H1 (cell line): ENCODE results near the gene MYO1A. TPM values are rescaled to one million over a fixed set of nuclear protein-coding genes. Genes with fewer than 3 reads are reported as not detected.

ENCODE experiments used
- ASH2L ChIP-seq: fragments of 200-600, 300-600 bp; sonication (generic); IDR thresholded peaks from one replicate; pipeline ENCODE4 v1.7.1; 2017; ENCODE audit warnings: low read length
- BACH1 ChIP-seq: IDR thresholded peaks from 2 replicates; pipeline ENCODE4 v1.6.1; 2012; ENCODE audit warnings: low read length, improper control_type of control experiment
- BRCA1 ChIP-seq: IDR thresholded peaks from 2 replicates; pipeline ENCODE4 v1.6.1; 2012; ENCODE audit warnings: low read depth, low read length, improper control_type of control experiment
- CBX8 ChIP-seq: fragments of 300-800, 300-1000 bp; sonication (generic); IDR thresholded peaks from 2 replicates; pipeline ENCODE4 v1.7.1; 2016; ENCODE audit warnings: low read depth, low read length, borderline replicate concordance
- EGR1 ChIP-seq: IDR thresholded peaks from 2 replicates; pipeline ENCODE4 v1.6.1; 2011; ENCODE audit warnings: low read depth, low read length, borderline replicate concordance
- PHF8 ChIP-seq: fragments of 200-600 bp; sonication (generic); conservative IDR thresholded peaks from 2 replicates; pipeline ENCODE4 v1.7.1; 2012; ENCODE audit warnings: low read depth, mild to moderate bottlenecking, inconsistent platforms, low read length, moderate library complexity
- RFX5 ChIP-seq: IDR thresholded peaks from 2 replicates; pipeline ENCODE4 v1.6.1; 2011; ENCODE audit warnings: low read depth, low read length, improper control_type of control experiment, borderline replicate concordance
- RNF2 ChIP-seq: fragments of 200-900, 300-1000 bp; sonication (generic); IDR thresholded peaks from 2 replicates; pipeline ENCODE4 v1.7.1; 2016; ENCODE audit warnings: borderline replicate concordance, low read depth, mild to moderate bottlenecking, antibody characterized with exemption, low read length; ENCODE audit not compliant: poor library complexity, severe bottlenecking; ENCODE audit errors: missing control alignments
- SIN3A ChIP-seq, 2 experiments: IDR thresholded peaks in 1 of 2; conservative IDR thresholded peaks in 1 of 2; 2 replicates each; pipeline ENCODE4 v1.6.1; 2011 to 2012; ENCODE audit warnings: low read length in 2 of 2, improper control_type of control experiment in 1 of 2, low read depth in 1 of 2, mild to moderate bottlenecking in 1 of 2
- TAF7 ChIP-seq: optimal IDR thresholded peaks from 2 replicates; pipeline ENCODE3; 2011; ENCODE audit warnings: low read depth, mild to moderate bottlenecking, inconsistent platforms, low read length, moderate library complexity, borderline replicate concordance
- TCF12 ChIP-seq: IDR thresholded peaks from 2 replicates; pipeline ENCODE4 v1.6.1; 2011; ENCODE audit warnings: low read depth, mild to moderate bottlenecking, low read length
- polyA plus RNA-seq, 7 experiments: library from polyadenylated mRNA; depleted of rRNA in 3 of 7; stranded (reverse) in 5 of 7; unstranded in 2 of 7; fragments of >200 nt in 5 of 7; fragments of 200-250 nt in 2 of 7; gene quantifications; 1 replicate in 5 of 7; 2 replicates in 1 of 7; 4 replicates in 1 of 7; pipeline versions ENCODE4 v1.2.1 to v1.2.3, GENCODE V29; 2011 to 2013; ENCODE audit warnings: missing spikeins in 2 of 7, mixed read lengths in 2 of 7
- total RNA-seq: library from RNA; stranded (reverse); fragmentation: NEBNext Ultra II Directional; extraction: Animal tissue kit (Norgen Biotek cat#: 25700); gene quantifications from 2 replicates; pipeline ENCODE4 v1.2.1, GENCODE V29; 2021
- TF ChIP-seq, protein P1 (sequence below): IDR thresholded peaks from 2 replicates; pipeline ENCODE4 v1.6.1; 2012; ENCODE audit warnings: low read length, inconsistent platforms

MYO1A gene
- total and polyA plus RNA-seq, 2 of the 8 experiments (the other 6 are each of a cell fraction or from before 2014, with no cell fraction given): 0.54 to 0.77 TPM

GRCh38 chr12:57006809-57007475 lies 43.0 kb downstream of the MYO1A start (continued):
- no peak for TF ChIP-seq RFX5
- TF ChIP-seq RNF2: no peak
- no peak for TF ChIP-seq TCF12
- TF ChIP-seq SIN3A (conservative IDR thresholded peaks at IDR 0.05 in 1 of 2, IDR thresholded peaks at IDR 0.05 in 1 of 2; ENCODE audit: low read depth in 1 of 2, low read length in 2 of 2): no peak
- no peak for TF ChIP-seq ASH2L
- TF ChIP-seq TAF7: no peak
- TF ChIP-seq PHF8: no peak
- no peak for TF ChIP-seq BACH1
- no peak for TF ChIP-seq EGR1
- no peak for TF ChIP-seq BRCA1
- TF ChIP-seq, protein P1, sequence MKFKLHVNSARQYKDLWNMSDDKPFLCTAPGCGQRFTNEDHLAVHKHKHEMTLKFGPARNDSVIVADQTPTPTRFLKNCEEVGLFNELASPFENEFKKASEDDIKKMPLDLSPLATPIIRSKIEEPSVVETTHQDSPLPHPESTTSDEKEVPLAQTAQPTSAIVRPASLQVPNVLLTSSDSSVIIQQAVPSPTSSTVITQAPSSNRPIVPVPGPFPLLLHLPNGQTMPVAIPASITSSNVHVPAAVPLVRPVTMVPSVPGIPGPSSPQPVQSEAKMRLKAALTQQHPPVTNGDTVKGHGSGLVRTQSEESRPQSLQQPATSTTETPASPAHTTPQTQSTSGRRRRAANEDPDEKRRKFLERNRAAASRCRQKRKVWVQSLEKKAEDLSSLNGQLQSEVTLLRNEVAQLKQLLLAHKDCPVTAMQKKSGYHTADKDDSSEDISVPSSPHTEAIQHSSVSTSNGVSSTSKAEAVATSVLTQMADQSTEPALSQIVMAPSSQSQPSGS: no peak
- TF ChIP-seq CBX8: no peak
